ENCODE measurements around the gene SYT7.

- TF ChIP-seq CTCF (IDR thresholded peaks at IDR 0.05) (no peak), POLR2A (IDR thresholded peaks at IDR 0.05) (no peak)
These were observed 20.1 kb downstream of the SYT7 start for GRCh38 chr11:61560751-61561150.

Data from heart left ventricle (tissue), 13 donors.